T-helper 2 cell treated with Interferon-gamma antibody and Interleukin-4, amounts not matched to agents 100 ng/mL and 5 ng/mL, for 36 hours (primary cell): Measurements from ENCODE around the gene CTNNA2. TPM values are rescaled to one million over a fixed set of nuclear protein-coding genes. Genes with fewer than 3 reads are reported as not detected.
"Not testable (repeated sequence)": the region's sequence is repeated elsewhere in the genome, so short reads cannot be mapped to it uniquely, and the experiment has no call there.

ENCODE experiments used
- intact Hi-C: fragments of 100-400 bp; cut with micrococcal nuclease; formaldehyde crosslinking; loops from one replicate; pipeline ENCODE4 v1.15.1; 2023
- total RNA-seq: library from RNA; stranded (reverse); gene quantifications from 2 replicates; pipeline ENCODE4 v1.2.3, GENCODE V29; 2022

The CTNNA2 gene
- total RNA-seq, 1 donor from 2014 or later, result not detected

DNA sequence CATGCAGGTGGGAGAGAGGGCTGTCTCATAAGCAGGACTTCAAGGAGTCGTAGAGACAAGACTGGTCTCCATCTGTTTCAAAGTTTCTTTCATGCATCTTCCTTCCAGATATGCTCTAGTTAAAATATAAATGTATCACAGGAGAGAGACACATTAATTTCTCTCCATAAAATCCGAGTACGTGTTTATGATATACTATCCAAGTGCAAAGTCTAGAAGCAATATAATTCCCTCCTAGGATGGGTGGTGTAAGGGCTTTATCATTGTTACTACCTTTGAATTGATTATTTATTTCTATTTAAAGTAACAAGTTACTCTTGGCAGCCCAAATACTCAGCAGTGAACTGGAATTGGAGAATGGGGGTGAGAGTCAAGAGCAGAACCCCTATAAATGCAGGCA, 619.4 kb downstream of the CTNNA2 start:
- intact Hi-C loops, result no loop called here

DNA sequence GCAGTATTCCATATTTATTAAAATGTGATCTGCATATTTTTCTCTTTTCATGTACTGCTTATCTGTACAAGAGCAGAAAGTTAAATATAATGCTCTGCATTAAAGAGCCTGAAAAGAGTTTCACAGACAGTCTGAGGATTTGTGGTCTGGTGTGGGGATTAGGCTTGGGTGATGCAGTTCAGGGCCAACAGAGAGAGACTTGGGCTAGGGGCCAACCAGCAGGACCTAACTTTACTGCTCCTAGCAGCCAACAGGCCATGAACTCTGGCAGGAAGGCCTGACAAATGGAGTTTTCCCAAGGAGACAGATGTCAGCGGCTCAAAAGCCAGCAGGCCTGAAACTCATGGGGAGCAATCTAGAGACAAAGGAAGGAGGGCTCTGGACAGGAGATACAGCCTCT, 622.1 kb downstream of the CTNNA2 start:
- intact Hi-C loops, result no loop called here

DNA sequence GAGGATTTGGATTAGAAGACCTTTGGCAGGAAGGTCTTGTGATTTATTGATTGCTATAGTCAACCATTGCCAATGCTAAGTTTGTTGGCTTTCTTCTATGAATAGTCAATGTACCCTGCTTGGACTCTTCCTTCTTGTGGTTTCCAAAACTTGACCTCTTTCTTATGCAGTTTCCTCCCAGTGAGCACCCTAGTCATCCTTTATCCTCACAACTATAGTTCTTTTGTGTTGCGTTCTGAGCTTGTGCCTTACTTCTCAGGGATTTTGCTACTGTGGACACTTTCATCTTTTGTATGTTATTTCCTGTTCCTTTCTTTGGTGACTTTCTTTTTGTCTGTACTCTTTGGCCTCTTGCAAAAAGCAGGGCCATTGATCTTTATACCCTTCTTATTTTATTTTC, 623.5 kb downstream of the CTNNA2 start:
- intact Hi-C loops, result no loop called here

DNA sequence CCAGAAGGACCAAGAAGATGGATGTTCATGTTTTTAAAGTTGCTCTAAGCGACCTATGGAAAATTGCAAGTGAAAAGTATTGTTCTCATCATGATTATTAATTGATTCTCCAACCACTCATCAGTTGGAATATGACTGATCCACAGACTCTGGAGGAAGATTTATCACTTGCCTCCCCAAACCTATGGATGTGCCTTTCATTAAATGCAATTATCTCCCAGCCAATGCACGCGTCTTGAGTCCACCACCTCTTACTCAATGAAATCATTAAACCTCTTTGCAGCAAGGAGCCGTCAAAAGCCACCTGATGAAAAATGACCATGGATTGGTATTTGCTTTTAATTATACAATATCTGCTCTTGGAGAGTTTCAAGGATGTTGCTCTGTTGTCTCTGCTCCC, 626.1 kb downstream of the CTNNA2 start:
- intact Hi-C loops, result no loop called here

DNA sequence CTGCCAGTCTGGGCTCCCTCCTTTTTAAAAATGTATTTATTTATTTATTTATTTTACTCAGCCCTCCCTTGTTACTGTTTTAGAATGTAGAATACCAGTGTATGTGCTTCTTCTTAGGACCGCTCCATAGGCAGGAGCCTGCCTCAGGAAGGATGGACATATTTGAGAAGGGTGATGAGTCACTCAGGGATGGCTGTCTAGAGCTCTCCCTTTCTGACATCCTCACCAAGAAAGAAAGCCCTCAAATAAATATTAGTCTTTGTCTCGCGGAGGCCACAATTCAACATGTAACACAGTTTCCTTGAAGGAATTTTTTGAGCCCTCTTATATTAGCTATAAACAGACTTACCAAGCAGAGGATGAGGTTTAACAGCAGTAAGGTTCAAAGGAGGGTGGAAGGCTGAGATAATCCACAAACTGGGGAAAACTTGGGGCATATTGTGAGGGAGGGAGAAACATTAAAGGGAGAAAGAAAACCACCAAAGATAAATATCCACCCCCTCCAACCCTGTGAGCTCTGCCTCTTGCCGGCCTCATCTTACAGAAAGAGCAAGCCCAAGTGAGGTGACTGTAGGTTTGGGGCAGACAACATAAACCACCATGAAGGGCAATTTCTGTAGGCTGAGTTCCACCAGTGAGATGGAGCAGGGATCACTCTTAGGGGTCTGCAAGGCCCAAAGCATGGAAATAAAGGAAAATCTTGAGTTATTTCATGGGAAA, 628.3 kb downstream of the CTNNA2 start:
- intact Hi-C loops, result no loop called here

DNA sequence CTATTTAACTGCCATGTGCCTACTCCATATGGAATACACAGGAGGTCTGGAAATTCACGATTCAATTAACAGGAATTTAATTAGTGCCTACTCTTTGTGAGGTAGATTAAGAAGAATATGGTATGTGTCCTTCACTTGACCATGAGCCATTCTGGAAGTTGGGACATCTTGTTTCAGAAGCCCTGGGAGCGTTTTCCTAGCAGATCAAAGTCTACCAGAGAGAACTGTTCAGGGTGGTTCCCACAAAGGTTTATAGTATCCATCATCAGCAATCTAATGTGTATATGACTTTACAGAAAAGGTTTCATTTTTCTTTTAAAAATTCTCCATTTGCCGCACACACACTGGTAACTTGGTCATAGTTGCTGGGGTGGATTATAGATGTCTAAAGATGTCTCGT, 632.6 kb downstream of the CTNNA2 start:
- intact Hi-C loops, result no loop called here

DNA sequence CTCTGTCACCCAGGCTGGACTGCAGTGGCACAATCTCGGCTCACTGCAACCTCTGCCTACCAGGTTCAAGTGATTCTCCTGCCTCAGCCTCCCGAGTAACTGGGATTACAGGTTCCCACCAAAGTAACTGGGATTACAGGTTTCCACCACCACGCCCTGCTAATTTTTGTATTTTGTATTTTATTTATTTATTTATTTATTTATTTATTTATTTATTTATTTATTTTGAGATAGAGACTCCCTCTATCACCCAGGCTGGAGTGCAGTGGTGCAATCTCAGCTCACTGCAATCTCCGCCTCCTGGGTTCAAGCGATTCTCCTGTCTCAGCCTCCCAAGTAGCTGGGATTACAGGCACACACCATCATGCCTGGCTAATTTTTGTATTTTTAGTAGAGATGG, 633.9 kb downstream of the CTNNA2 start:
- intact Hi-C loops, result not testable (repeated sequence)

DNA sequence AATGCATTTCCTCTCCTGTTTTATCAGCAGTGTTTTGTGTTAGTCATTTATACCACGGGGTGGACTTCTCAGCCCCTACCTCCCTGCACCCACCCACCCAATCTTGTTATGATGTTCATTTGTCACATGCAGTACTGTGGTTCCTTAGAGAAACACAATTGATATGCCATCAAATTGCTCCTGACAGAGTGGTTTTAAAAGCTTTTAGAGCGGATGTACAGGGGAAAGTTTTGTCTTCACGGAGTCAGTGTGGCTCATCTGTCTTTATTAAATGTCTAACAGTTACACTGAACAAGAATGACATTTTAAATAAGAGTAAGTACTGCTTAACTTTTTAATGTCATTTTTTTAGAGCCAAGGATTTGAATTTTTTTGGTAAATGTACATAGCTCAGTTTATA, 634.8 kb downstream of the CTNNA2 start:
- intact Hi-C loops, result no loop called here

DNA sequence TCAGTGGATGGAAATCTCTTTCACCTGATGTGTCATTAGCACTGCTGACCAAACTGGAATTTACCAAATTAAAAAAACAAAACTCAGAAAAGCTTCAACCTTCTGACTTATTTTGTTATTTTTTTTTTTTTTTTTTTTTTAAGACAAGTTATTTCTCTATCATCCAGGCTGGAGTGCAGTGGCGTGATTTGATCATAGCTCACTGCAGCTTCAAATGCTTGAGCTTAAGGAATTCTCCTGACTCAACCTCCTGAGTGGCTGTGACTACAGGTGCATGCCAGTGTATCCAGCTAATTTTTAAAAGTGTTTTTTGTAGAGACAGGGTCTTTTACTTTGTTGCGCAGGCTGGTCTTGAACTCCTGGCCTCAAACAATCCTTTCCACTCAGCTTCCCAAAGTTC, 636.1 kb downstream of the CTNNA2 start:
- intact Hi-C loops, result no loop called here

DNA sequence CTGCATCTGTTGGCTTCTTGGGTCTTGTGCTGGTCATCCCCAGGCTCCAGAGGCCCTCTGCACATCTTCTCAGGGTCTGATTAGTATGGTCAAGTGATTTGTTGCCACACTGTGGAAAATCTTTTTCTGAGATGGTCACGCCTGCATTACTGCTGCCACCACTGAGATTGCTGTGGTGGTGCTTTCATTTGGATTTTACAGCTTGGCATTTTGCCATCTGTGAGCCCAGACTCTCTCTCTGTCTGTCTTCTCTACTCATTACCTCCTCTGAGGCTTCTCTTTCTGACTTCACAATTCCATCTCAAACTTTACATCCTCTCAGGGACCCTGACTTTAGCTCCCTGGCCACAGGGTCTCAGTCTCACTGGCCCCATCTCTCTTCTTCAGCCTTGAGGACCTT, 637.1 kb downstream of the CTNNA2 start:
- intact Hi-C loops, result no loop called here

DNA sequence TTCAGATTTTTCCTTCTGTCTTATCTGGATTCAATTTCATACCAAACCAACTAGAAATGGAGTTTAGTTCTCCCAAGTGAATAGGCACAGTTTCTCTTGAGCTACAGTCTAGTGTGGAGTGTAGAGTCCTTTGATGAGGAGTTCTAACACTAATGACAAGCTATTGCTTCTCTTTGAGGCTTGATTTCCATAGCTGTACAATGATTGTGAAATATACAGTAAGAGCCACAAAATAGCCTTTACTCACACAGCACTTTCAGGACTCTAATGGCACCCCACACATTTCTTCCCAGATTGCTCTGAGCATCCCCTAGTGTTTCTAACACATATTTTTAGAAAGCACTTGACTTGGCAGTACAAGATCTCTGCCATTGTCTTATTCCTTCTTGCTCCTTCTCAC, 638.4 kb downstream of the CTNNA2 start:
- intact Hi-C loops, result no loop called here

DNA sequence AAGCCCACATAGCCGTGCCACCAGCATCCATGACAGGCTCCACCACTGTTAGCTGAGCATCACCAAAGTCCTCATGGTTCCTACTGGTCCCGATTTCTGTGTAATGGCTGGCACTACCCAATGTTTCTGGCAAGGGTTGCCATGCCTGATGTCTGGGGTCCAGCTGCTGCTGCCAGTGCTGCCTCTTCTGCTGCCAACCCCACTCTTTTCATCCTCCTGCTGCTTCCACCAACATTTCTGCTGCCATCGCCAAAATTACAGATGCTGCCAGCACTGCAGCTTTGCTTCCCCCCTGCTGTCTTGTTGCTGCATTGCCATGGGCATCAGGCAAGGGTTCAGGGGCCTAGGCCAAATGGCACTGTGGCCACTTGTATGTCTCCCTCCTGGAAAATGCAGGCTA, 638.8 kb downstream of the CTNNA2 start:
- intact Hi-C loops, result no loop called here

DNA sequence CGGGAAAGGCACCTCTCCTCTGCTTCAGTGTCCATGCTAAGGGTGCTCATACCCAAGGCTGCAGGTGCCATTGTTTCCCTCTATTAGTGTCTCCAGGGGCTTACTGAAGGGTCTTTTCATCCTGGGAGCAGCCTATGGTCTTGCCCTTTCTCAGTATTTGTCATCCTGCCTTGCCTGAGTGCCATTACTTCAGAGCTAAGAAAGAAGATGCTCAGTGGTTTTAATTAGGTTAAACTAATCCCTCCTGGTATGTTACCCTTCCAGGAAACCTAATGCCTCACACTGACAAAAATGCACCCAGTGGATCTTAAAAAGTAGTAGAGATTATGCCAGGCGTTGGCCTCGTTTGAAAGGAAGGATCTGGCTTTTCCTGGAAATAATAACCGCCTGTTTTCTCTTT, 640.3 kb downstream of the CTNNA2 start:
- intact Hi-C loops, result no loop called here

DNA sequence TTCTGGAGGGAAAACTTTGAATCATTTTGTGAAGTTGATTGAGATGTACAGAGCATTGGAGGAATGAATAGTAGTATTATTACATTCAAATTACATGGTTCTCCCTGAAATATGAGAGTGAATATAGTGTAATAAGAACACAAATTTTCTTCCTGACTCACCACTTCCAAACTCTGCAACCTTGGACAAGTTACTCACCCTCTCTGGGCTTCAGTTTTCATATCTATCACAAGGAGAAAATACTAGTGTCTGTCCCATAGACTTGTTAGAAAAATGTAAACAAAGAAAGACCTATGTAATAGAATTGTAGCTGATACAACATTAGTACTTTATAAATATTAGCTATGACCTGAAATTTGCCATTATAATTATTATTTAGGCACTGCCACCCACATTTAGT, 640.9 kb downstream of the CTNNA2 start:
- intact Hi-C loops, result no loop called here

DNA sequence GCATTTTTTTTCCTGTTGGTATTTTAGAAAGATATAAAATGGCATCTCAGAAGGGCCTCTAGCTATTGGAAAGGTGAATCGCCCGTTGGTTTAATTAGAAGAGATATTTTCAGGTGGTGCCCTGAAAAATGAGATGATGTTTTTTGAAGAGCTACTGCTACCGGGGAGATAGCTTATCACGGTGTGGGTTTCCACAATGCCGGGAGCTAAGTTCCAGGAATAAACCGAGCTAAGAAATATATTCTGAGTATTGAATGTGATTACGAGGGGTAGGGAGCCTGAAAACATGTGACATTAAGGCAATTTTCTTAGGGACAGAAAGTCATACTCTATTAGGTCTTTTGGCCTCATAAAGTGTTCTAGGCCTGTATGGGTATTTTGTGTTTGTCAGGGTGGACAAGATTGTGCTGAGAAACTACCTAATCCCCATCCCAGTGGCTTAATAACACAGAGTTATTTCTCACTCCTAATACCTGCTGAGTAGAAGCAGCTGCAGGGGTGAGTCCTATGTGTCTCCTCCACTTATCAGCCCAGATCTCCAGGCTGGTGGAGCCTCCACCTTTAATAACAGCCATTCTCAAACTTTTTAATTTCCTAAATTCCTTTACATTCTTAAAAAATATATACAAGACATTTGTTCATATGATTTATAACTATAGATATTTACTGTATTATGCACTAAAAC, 641.5 kb downstream of the CTNNA2 start:
- intact Hi-C loops, result no loop called here

DNA sequence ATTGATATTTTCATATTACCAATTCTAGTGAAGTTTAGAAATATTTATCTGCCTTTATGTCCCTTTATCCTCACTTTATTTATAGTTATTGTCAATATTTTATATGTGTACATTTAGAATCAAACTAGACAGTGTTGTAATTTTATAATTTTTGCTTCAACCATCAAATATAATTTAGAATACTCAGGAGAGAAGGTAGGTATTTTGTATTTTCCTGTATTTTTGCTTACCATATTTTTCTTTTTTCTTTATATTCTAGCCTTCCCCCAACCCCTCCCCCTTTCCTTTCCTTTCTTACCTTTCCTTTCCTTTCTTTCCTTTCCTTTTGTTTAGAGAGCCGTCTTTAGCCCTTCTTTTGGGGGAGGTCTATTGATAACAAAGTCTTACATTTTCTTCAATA, 651.5 kb downstream of the CTNNA2 start:
- intact Hi-C loops, result no loop called here

DNA sequence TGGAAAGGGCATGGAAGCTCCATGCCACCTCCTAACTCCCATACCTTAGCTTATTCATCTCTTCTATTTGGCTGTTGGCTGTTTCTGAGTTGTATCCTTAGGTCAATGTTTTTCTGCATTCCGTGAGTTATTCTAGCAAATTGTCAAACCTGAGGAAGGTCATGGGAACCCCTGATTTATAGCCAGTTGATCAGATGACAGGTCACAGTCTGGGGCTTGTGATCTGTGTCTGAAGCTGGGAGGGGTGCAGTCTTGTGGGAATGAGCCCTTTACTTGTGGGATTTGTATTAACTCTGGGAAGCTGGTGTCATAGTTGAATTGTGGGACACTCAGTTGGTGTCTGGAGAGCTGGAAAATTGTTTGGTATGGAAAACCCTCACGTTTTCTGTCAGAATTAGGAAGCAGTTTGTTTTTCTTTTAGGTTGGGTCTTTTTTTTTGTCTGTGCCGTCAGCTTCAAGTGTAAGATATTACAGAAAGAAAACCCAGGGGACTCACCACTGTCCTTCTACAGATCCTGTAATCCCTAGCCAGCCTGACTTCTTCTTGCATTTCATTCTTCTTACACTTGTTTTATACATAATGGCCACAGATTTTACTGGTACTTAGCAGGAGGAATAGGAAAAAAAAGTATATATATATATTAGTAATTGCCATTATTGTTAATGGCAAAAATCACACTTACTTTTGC, 653.8 kb downstream of the CTNNA2 start:
- intact Hi-C loops, result no loop called here

DNA sequence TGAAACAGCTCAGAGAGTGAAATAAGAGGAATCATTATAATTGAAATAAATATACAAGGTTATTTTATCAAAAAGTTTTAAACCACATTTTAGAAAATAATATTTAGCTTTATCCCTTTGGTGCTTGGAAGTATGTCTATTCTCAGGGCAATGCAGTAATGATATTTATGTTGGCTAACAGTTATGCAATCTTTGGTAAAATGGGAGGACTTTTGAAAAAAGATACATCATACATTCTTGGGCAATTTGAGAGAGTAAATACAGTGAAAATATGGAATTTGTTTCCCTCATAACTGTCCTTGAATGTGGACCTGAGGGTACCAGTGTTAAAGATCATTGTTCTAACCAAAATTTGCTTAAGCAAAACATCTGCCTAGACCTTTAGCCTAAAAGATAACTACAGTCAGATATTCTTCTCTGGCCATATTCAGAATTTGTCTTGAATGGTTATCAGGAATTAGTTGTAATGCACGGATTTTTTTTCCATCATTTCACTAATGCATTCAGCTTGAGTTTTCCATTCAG, 654.5 kb downstream of the CTNNA2 start:
- intact Hi-C loops, result no loop called here

DNA sequence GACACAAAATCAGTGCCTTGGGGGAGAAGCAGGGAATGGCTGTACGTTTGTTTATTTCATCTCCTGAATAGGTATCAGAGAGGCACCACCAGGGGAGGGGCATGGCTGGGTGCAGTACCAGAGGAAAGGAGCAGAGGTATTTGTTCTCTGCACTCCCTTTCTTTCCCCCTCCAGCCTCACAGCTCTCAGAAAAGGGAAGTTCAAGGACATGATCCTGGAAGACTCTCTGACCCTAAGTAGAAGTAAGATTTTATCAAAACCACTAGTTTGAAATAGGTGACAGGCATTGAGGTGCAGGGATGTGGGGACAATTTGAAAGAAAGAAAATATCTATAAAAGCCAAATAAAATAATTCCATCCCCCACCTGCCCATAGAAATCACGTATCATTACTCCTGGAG, 655.2 kb downstream of the CTNNA2 start:
- intact Hi-C loops, result no loop called here

DNA sequence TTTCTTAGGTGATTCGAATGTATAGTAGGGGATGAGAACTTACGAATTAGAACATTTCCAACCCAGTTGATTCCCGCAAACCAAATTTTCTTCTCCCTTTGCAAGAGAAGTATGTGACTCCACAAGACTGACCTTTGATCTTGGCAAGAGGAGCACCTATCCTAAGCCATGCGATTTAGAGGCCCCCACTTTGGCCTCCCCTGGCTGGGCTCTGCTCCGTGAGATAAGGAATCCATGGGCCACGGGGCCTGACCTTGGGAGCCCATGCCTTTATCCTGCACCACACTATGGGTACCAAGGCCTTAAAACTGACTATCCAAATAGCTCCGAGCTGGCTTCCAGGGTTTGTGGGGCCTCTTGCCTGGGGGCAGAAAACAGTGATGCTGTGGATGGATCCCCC, 656.0 kb downstream of the CTNNA2 start:
- intact Hi-C loops, result no loop called here

DNA sequence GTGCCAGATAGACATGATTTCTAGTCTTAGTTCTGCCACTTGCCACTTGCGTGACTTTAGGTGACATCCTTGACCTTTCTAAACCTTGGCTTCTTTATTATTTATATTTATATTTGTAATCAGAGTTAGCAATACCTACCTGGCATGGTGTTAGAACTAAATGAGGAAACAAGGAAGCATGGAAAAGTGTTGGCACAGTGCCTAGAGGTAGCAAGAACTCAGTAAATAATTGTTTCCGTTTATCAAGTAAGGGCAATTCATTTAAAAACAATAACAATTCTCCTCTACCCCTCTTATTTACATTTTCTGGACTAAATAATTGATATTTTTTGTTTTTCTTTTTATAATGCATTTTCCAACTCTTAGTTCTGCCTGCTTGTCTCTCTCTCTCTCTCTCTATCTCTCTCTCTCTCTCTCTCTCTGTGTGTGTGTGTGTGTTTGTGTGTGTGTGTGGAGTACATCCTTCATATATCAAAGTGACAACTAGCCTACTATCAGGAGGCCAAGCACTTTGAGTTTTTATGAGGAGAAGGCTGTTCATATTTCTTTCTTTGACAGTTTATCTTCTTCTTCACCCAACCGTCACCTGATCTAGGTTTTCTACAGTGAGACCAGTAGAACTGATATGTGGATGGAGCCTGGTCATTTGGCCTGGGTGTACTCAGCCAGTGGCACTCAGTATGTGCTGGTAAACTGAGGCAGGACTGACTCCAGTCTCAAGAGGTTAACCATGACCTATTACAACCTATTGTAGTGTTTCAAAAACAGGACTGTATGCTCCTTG, 657.2 kb downstream of the CTNNA2 start:
- intact Hi-C loops, result no loop called here

DNA sequence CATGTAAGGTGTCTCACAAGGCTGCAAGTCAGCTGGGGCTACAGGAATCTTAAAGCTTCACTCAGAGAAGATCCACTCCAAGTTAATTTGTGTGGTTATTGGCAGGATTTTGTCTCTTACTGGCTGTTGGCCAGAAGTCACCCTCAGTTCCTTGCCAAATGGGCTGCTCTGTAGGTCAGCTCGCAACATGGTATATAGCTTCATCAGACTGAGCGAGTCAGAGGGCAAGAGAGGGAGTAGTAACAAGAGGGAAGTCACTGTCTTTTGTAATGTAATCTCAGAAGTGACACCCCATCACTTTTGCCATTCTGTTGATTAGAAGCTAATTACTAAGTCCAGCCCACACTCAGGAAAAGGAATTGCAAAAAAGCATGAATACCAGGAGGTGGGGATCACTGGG, 672.2 kb downstream of the CTNNA2 start:
- intact Hi-C loops, result no loop called here
